ENCODE data around the gene PSMD5. TPM values are rescaled to one million over a fixed set of nuclear protein-coding genes. Genes with fewer than 3 reads are reported as not detected.

The PSMD5 gene
- total and polyA plus RNA-seq, 9 of the 15 experiments (the other 6 are each of a cell fraction or from before 2014, with no cell fraction given): 46.4 to 148 (median 76.3) TPM

DNA sequence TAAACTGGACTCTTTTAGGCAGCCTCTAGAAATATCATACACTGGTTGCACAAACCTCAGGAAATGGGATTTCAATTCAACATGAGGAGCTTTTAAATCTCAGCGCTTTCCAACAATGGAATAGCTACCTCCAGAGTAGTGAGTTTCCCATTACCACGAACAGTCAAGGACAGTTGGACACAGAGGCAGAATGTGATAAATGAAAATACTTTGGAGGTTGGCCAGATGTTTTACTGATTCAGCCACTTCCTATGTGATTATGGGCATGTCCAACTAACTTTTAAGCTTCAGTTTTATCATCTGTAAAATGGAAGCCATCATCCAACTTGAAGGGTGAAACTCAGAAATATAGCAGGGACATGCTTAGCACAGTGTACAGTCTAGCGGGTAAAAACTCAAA is 51.6 kb downstream of the PSMD5 start:
- BruUV-seq (replicated peaks): no TSS peak
- peaks cover 58% of the 10 kb centered on the region for H3K36me3 ChIP-seq (ENCODE audit: control insufficient read depth, insufficient read depth, low read length)
- DNase-seq (ENCODE audit: extremely low read depth in 1 of 4, low spot score in 3 of 4) (no peak), FAIRE-seq (no peak), ATAC-seq (no peak)
- H3K4me1 ChIP-seq (replicated peaks in 1 of 2; ENCODE audit: control insufficient read depth in 2 of 2, insufficient read depth in 2 of 2, low read length in 2 of 2): peaks cover 8 to 26% of the 10 kb centered on the region in 2 experiments; a peak in 4 of 5 replicates
- H3K9me3 ChIP-seq (replicated peaks; ENCODE audit: control insufficient read depth, insufficient read depth, low read depth, low read length): no peaks in the 10 kb centered on the region
- 47% methylated on average over 3 of the region's 3 CpGs for whole genome bisulfite sequencing (ENCODE audit: insufficient coverage, low coverage, missing lambda C conversion rate)
- peak overlapping the region; percentile 94 for H3K4me2 ChIP-seq (ENCODE audit: insufficient read depth, low read length)
- in situ Hi-C loops (cut with MboI): no loop called here
- ChIA-PET CTCF (ENCODE audit: low intra/inter-chr PET ratio) (interaction anchor here (0.6 kb wide), 1 partner anchor 10 kb away, joined by 3 read pairs; no protein-coding TSS in a partner anchor), POLR2A (interaction anchor here (0.6 to 1.0 kb wide), 3 partner anchors 12 to 529 kb away, joined by 3 to 4 read pairs (median 3); no protein-coding TSS in a partner anchor)
- intact Hi-C loops (cut with micrococcal nuclease): no loop called here
- H2AFZ ChIP-seq (ENCODE audit: low read depth, low read length): no peak overlapping the region
- H3K79me2 ChIP-seq (ENCODE audit: control insufficient read depth, insufficient read depth, low read length): peaks cover 82% of the 10 kb centered on the region
- no peaks in the 10 kb centered on the region for H4K20me1 ChIP-seq (replicated peaks; ENCODE audit: control insufficient read depth, insufficient read depth, low read length)
- H3K9me1 ChIP-seq (ENCODE audit: control insufficient read depth, insufficient read depth, low read length): no peaks in the 10 kb centered on the region
- H3K4me3 ChIP-seq: peak overlapping the region; percentile 82; the same call in 1 of the 2 replicates
- TF ChIP-seq, protein P1, sequence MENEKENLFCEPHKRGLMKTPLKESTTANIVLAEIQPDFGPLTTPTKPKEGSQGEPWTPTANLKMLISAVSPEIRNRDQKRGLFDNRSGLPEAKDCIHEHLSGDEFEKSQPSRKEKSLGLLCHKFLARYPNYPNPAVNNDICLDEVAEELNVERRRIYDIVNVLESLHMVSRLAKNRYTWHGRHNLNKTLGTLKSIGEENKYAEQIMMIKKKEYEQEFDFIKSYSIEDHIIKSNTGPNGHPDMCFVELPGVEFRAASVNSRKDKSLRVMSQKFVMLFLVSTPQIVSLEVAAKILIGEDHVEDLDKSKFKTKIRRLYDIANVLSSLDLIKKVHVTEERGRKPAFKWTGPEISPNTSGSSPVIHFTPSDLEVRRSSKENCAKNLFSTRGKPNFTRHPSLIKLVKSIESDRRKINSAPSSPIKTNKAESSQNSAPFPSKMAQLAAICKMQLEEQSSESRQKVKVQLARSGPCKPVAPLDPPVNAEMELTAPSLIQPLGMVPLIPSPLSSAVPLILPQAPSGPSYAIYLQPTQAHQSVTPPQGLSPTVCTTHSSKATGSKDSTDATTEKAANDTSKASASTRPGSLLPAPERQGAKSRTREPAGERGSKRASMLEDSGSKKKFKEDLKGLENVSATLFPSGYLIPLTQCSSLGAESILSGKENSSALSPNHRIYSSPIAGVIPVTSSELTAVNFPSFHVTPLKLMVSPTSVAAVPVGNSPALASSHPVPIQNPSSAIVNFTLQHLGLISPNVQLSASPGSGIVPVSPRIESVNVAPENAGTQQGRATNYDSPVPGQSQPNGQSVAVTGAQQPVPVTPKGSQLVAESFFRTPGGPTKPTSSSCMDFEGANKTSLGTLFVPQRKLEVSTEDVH (IDR thresholded peaks at IDR 0.05; ENCODE audit: low read depth, partially characterized antibody): no peak
- TF ChIP-seq KDM1A (IDR thresholded peaks at IDR 0.05) (peak in 1 of 2 experiments; percentile 9; a peak in 2 of 4 replicates), HNRNPL (IDR thresholded peaks at IDR 0.05; ENCODE audit: low read depth, low read length) (0 out of 2 replicates have a peak, but pooled peaks have one; percentile 1), ILK (tag; IDR thresholded peaks at IDR 0.05; ENCODE audit: borderline replicate concordance, low read depth) (no peak)
- H3K9ac ChIP-seq (ENCODE audit: insufficient read depth in 1 of 2, low read depth in 2 of 2, low read length in 2 of 2): peak overlapping the region in 1 of 2 experiments; percentile 93; a peak in 2 of 4 replicates
- H3K27me3 ChIP-seq (ENCODE audit: control insufficient read depth in 2 of 2, insufficient read depth in 2 of 2, low read length in 2 of 2): no peaks in the 10 kb centered on the region
- peak overlapping the region; percentile 85; the same call in 2 of the 3 replicates for H3K27ac ChIP-seq (ENCODE audit: extremely low read depth, low read depth, low read length)
